GM19455 (cell line): ENCODE data around the gene PKP3.
"Not testable (repeated sequence)": the region's sequence is repeated elsewhere in the genome, so short reads cannot be mapped to it uniquely, and the experiment has no call there.

Source experiments
- ATAC-seq: cut with Tn5 transposase; IDR thresholded peaks from one replicate; pipeline ENCODE4 v1.9.1; 2021; ENCODE audit not compliant: unreplicated experiment

Gene PKP3

DNA sequence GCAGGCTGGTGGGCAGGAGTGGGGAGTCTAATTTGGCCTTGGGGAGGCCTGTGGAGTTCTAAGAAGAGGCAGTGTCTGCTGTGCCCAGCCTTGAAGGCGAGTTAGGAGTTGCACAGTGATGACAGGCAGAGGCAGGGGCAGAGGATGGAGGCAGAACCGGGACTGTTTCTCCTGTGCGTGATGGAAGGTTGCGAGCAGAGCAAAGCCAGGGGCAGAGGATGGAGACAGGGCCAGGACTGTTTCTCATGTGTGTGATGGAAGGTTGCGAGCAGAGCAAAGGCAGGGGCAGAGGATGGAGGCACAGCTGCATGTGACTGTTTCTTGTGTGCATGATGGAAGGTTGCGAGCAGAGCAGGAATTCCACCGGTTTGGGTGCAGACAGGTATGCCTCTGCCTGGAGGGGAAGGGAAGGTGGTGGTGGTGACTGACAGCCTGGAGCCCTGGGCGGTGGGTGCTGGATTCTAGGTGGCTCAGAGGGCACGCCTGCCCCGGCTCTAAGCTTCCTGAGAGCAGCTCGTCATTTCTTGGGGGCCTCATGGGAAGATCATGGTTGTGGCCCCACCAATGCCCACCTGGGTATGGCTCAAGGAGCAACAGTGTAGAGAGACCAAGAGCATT is 16.0 kb upstream of the PKP3 start:
- no peak for ATAC-seq

DNA sequence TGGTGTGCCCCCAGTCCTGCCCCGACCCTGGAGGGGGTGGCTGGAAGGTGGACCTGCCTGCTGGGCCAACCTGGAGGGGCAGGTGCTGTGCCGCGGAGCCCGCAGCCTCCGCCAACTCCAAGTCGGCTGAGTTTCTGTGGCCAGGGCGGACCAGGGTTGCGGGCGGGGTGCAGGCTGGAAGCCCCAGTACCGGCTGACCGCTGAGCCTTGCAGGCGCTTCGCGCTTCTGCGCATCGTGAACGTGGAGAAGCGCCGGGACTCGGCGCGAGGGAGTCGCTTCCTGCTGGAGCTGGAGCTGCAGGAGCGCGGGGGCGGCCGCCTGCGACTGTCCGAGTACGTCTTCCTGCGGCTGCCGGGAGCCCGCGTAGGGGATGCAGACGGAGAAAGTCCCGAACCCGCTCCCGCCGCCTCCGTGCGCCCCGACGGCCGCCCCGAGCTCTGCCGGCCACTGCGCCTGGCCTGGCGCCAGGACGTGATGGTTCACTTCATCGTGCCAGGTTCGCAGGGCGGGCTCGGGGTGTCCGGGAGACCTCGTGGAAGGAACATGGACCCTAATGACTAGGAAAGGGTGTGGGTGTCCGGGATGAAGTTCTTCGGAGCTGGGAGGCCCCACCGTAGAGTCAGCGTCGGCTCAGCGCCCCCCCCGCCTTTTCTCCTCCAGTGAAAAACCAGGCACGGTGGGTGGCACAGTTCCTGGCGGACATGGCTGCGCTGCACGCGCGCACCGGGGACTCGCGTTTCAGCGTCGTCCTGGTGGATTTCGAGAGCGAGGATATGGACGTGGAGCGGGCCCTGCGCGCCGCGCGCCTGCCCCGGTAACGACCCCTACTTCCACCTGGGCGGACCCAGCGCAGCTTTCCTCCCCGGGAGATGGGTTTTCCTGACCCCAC is 14.6 kb upstream of the PKP3 start:
- ATAC-seq: no peak

DNA sequence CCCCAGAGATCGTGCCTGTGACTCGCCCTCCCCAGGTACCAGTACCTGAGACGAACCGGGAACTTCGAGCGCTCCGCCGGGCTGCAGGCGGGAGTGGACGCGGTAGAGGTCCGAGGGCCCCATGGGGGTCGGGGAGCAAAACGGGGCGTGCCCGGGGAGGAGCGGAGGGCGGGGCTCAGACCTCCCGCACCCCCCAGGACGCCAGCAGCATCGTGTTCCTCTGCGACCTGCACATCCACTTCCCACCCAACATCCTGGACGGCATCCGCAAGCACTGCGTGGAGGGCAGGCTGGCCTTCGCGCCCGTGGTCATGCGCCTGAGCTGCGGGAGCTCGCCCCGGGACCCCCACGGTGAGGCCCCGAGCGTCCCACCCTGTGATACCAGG is 13.9 kb upstream of the PKP3 start:
- no peak for ATAC-seq

DNA sequence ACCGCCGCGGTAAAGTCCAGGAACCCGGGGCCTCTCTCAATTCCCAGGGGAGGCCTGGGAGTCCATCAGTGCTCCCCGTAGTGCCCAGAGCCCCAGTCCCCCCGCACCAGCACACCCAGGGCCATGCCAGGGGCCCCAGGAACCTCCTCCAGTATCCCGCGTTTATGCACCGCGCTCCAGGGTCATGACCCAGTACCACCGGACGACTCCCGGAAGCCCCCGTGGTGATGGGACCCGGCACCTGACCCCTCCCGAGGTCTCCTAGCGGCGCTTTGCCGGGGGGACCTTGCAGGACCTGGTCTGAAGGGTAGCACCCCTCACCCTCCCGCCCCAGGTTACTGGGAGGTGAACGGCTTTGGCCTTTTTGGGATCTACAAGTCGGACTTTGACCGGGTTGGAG is 13.5 kb upstream of the PKP3 start:
- no peak for ATAC-seq

DNA sequence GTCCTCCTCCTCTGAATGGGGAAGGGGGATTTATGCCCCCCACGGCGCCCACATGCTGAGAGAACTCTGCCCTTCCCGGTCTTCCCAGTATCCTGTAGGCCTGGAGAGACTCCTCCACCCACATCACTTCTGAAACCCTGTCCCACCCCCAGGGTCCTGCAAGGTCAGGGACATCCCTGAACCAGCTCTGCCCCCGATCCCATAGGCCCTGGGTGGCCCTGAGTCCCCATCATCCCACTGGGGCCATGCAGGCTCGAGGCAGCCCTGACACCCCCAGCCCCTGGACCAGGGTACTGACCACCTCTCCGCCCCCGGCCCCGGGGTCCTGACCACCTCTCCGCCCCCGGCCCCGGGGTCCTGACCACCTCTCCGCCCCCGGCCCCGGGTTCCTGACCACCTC is 13.0 kb upstream of the PKP3 start:
- no peak for ATAC-seq

DNA sequence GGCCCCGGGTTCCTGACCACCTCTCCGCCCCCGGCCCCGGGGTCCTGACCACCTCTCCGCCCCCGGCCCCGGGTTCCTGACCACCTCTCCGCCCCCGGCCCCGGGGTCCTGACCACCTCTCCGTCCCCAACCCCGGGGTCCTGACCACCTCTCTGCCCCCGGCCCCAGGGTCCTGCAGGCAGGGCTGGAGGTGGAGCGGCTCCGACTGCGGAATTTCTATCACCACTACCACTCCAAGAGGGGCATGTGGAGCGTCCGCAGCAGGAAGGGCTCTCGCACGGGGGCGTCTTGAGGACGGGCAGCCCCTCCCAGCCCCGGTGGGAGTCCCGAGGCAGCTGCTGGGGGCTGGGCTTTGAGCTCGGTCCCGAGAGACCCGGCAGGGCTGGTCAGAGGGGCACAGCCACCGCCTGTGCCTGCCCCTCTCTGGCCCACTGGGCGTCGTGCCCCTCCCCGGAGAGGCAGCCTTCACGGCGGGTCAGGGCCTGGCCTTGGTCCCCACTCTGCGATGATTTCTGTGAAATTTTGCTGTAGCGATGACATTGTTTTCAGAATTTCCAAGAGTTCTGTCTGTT is 12.4 kb upstream of the PKP3 start:
- ATAC-seq: no peak

DNA sequence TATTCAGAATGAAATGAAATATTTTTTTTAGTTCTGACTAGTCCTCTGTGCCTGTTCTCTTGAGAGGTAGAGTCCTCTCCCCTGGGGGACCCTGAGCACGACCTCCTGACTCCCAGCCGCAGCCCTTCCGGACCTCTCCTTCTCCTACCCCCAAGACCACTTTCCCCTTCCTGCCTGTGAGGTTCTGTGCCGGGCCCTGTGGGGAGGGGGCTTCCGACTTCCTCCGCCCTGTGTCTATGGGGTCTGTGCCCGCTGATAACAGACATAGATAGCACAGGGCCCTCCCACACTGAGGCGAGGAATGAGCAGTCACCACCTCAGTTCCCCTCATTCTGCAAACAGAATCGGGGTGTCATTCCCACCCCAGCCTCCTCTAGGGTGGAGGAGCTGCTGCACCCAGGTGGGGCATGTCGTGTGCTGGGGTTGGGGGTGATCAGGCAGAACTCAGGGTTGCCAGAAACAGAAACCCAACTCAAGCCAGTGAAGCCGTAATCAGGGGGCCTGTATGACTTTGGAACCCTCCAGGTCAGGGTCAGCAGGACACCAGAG is 11.9 kb upstream of the PKP3 start:
- no peak for ATAC-seq

DNA sequence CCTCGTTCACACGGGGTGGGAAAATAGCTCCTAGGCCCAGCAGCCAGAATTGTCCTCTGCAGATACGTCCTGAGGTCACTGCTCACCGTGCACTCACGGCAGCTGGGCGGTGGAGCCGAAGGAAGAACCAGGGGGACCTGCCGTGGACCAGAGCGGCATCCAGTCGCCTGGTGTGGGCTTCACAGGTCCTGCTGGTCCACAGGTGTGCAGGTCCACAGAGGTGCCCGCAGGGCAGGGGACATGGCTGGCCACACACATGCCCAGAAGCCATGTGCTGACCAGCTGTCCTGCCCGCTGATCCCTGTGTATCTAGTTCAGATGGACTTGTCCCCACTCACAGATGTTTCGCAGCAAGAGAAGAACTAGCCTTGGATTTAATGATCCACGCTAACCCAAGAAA is 10.6 kb upstream of the PKP3 start:
- no peak for ATAC-seq

DNA sequence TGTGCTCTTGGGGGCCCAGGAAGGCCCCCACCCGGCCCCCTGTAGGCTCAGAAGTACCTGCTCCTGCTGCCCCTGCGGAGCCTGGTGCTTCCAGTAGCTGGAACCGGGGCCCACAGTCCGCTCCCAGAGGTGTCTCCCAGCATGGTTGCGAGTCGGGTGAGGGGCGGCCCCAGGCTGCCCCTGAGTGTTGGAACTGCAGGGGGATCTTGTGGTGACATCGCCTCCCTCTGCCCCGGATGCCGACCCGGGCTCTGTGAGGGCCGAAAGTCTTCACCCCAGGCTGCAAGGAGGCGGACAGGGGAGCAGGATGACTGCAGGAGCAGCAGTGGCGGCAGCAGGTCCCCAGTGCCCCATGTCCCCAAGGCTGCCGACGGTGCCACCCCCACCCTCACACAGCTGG is 9.5 kb upstream of the PKP3 start:
- no peak for ATAC-seq

DNA sequence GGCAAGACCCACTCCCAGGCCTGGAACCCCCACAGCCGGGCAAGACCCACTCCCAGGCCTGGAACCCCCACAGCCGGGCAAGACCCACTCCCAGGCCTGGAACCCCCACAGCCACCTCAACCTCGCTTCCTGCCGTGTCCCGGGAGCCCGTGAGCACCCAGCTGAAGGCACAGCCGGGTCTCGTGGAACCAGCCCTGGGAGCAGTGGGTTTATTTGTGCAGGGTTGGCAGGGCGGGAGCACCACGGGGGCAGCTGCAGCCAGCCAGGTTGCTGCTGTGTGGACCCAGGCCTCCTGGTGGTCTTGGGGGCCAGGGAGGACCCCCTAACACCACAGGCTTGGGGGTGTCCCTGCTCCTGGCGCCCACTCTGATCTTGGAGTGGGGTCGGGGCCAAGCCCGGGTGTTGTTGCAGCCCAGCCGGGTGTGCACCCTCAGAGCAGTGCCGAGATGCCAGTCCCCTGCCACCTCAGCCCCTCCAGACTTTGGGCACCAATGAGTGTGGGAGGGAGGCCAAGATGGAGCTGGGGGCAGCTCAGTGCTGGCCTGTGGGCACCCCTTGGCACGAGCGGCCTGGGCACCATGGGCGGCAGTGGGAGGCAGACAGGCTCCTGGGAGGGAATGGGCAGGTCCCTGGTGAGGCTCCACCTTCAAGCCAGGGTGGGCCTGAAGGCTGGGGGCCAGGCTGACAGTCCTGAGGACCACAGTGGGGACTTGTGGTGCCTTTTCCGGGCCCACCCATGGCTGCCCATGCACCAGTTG is 8.2 kb upstream of the PKP3 start:
- no peak for ATAC-seq

DNA sequence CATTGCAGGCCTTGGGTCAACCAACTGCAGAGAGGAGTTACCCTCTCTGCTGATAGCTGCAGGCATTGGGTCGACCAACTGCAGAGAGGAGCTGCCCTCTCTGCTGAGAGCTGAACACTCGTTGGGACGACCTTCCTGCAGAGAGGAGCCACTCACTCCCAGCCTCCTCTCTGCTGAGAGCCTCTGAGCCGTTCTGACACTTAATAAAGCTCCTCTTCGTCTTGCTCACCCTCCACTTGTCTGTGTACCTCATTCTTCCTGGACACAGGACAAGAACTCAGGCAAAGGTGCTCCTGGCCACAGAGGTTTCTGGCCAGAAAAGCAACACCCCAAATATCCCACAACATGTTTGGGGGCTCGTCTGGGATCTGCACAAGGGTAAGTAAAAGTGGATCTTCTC is 7.5 kb upstream of the PKP3 start:
- no peak for ATAC-seq

DNA sequence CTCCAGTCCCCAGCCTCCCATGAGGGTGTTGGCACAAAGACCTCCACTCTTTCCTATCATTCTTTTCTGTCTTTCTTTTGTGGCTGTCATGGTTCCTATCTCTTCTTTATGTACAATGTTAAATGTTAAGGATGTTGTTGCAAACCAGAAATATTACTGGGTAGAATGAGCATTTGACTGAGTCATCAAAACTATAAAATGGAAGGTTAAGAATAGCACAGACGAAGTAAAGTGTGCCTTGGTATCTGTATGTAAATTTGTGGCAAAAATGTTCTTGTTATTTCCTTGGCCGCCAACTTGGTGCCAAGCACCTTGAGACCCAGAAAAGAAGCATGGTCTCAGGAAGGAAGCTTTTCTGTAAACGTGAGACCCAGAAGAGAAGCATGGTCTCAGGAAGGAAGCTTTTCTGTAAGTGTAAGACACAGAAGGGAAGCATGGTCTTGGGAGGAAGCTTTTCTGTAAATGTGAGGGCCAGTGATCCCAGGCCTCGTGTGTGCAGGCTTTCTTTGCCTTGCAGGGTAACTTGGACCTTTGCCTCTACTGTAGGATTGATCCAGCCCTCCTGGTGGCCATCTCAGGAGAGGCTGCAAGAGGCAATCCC is 6.7 kb upstream of the PKP3 start:
- no peak for ATAC-seq

DNA sequence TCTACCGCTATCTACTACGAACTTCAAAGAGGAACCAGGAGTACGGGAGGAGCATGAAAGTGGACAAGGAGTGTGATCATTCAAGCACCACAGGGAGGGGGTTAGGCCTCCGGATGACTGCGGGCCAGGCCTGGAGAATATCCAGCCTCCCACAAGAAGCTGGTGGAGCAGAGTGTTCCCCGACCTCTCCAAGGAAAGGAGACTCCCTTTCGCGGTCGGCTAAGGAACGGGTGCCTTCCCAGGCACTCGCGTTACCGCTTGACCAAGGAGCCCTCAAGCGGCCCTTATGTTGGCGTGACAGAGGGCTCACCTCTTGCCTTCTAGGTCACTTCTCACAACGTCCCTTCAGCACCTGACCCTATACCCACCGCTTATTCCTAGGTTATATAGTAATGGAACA is 4.6 kb upstream of the PKP3 start:
- not testable (repeated sequence) for ATAC-seq

DNA sequence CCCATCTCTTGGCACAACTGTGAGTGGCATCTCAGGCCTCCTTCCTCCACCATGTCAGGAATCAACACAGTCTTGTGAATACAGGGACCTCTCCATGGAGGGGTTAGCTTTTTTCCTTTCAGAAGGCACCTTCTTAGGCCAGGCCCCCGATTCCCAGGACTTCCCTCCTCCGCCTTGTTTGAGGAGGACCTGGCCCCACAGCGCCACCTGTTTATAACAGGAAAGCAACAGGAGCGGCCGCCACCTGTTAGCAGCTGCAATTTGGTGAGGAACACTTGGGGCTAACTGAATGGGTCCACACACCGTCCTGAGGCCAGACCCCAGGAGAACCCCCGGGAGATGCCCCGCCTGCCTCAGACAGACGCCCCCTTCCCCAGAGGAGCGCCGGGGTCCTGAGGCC is 3.8 kb upstream of the PKP3 start:
- ATAC-seq: no peak

DNA sequence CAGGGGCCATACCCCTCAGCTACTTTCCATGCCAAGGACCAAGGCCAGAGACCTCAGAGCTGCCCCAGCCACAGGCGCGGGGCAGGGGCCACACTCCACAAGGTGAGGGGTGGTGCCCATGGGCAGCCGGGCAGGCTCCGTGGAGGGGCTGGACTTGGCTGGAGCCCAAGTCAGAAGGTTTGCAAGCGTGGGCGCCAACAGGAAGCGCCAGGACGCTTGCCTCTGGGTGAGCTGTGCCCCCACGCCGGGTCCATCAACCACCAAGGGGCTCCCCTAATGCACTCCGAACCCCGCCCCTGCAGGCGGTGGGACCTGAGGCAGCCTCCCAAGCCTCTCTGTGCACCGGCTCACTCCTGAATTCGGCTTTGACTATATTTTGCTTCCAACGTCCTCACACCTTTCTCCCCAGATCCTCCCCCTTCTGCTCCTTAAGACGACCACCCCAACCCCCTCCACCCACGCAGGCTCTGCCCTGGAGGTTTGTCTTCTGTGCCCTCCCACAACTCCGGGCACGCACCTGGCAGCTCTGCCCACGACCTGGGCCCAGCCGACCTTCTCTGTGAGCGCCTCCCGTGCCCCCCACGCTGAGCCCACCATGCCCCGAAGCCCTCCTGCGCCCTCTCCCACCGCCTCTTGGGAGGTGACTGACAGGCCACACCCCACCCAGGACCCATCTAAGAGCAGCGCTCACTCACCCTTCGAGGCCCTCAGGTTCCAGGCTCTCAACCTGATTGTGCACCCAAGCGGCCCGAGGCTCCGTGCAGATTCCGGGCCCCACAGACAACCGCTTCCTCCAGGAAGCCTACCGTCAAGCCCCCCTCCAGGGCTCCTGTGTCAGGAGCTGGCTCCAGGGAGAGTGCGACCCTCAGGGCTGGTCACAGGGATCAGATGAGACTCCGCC is 2.6 kb upstream of the PKP3 start:
- ATAC-seq: no peak

DNA sequence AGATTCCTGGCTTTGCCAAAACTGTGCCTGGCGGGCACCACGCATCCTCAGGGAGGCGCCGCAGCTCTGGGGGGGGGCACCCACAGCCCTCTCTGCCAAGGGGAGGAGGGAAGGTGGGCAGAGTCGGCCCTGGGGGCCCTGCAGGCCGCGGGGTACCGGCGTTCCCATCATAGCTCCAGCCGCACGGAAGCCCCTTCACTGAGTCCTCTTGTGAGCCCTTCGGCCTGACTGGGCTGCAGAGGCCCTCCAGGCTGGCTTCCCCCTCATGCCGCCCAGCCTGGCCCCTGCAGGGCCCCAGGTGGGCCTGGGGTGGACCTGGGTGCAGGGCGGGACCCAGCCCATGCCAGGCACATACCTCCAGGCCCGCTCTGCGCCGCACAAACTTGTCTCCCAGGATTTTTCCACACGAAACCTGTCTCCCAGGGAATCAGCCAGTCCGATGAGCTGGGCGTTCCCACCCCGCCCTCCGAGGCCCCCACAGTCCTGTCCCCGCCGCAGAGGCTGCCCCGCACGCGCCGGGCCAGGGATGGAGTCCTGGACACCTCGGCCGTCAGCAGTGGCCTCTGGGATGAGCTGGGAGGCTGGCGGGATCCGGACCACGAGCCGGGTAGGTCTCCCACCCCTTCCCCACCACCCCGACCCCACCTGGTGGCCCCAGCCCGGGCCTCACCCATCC is 1.8 kb upstream of the PKP3 start:
- ATAC-seq: no peak

DNA sequence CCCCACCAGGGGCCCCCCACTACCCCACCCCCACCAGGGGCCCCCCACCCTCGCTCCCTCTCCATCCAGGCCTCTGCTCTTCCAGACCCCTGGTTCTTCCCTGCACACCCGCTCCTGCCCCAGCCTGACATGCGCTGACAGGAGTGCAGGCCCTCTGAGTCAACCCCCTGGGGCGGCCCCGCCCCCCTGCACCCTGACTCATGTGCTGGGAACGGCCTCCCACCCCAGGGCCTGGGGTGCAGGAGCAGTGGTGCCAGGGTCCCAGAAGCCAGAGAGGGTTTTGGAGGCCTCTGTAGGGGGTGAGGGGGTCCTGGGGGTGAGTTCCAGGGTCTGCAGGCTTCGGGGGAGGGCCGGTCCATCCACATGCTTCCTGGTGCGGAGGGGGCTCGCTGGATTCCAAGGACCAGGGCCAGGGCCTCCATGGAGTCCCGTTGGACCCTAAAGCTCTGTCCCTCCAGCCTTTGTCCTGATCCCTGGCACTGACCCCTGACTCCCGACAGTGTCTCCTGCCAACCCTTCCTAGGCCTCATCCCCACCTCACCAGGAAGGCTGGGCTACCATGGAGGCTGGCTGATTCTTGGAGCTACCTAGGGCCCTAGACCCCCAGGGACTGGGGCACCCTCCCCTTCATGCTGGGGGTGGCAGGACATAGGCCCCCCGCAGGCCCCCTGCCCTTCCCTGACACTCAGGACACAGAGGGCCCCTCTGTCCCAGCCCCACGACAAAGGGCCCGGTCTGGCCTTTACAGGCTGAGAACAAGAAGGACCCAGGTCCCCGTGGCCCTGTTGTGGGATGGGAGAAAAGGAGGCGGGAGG is 583 bp upstream of the PKP3 start:
- no peak for ATAC-seq

DNA sequence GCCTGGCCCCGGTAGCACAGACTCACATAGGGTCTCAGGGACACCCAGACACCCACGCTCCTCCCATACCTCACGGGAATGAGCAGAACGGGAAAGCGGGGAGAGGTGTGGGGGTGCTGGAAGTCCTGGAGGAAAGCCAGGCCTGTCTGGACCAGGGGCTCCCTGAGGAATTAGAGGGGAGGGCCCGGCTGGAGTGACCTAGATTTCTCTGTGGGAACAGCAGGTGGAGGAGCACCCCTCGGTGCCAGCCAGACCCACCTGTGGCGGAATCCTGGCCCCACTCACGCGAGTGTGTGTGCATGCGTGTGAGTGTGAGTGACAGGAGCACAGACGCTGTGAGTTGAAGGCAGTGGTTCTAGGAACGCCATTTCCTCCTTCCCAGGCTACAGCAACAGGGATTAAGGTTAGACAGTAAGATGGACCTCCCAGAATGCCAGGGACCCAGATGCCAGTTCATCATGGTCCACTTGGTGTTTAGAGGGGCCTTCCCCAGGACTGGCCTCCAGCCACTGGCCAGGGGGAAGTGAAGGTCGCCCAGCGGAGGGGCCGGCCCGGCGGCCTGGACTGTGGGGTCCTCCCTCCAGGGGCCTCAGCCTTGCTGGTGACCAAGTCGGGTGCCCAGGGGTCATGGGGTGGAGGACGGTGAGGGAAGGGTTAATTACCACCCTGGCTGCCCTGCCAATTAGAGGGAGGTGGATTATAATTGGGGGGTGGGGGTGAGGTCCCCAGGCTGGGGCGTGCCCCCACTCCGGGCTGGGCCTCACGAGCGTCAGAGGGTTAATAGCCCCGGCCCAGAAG is 1.0 kb downstream of the PKP3 start:
- no peak for ATAC-seq
